ENCODE results near the gene KRT85. TPM values are rescaled to one million over a fixed set of nuclear protein-coding genes. Genes with fewer than 3 reads are reported as not detected.

KRT85 gene
- total and polyA plus RNA-seq, 2 of the 4 experiments (the other 2 are of a cell fraction): not detected

GRCh38 chr12:52338241-52338960 is 28.9 kb downstream of the KRT85 start:
- no peak overlapping the region for H3K9ac ChIP-seq (ENCODE audit: low read depth, low read length)
- no peak overlapping the region for H3K18ac ChIP-seq (ENCODE audit: low read depth, low read length)
- H3K9me3 ChIP-seq (ENCODE audit: control insufficient read depth, insufficient read depth, low read length): peaks cover 8% of the 10 kb centered on the region
- H2AFZ ChIP-seq (replicated peaks; ENCODE audit: low read length, poor library complexity): no peak overlapping the region
- CTCF ChIA-PET: interaction anchor here (1.5 kb wide), 1 partner anchor 116 kb away, joined by 3 read pairs; no protein-coding TSS in a partner anchor
- no peak overlapping the region for H4K91ac ChIP-seq (ENCODE audit: insufficient read depth, low read depth, low read length)
- no TSS peak for BruUV-seq (replicated peaks)
- H2BK120ac ChIP-seq (ENCODE audit: low read depth, low read length): no peak overlapping the region
- H3K27me3 ChIP-seq (ENCODE audit: control insufficient read depth, insufficient read depth, low read length): peaks cover 53% of the 10 kb centered on the region
- no peak overlapping the region for H3K14ac ChIP-seq (replicated peaks; ENCODE audit: low read depth, low read length)
- dilution Hi-C loops (cut with HindIII; ENCODE audit: low sequenced_read_pairs, unreplicated experiment): no loop called here
- intact Hi-C loops (cut with micrococcal nuclease): no loop called here
- H3K4me1 ChIP-seq (ENCODE audit: control insufficient read depth, insufficient read depth, low read length): no peaks in the 10 kb centered on the region
- 45% methylated on average over 4 of the region's 10 CpGs; no CpG with 5 or more reads in 1 of the 2 experiments for WGBS, 2 experiments (ENCODE audit: extremely low coverage in 2 of 2, insufficient read length in 1 of 2)
- H3K4me3 ChIP-seq (ENCODE audit: insufficient read depth, low read depth, low read length): no peak overlapping the region
- H4K20me1 ChIP-seq (ENCODE audit: insufficient read depth, low read length): no peaks in the 10 kb centered on the region
- POLR2A ChIA-PET (ENCODE audit: unreplicated experiment): no interaction called here
- H3K9me1 ChIP-seq (ENCODE audit: insufficient read depth, low read length): no peaks in the 10 kb centered on the region
- in situ Hi-C loops (cut with MboI; ENCODE audit: low sequenced_read_pairs): no loop called here
- no peak overlapping the region for H2AK5ac ChIP-seq (ENCODE audit: low read depth, low read length)
- TF ChIP-seq BHLHE40 (IDR thresholded peaks at IDR 0.05; ENCODE audit: low read depth, low read length): no peak
- TF ChIP-seq CHD1 (IDR thresholded peaks at IDR 0.05; ENCODE audit: low read depth, low read length): no peak
- TF ChIP-seq CTCF (conservative IDR thresholded peaks at IDR 0.05; ENCODE audit: low read depth, low read length): no peak
- no peak for TF ChIP-seq MAZ (IDR thresholded peaks at IDR 0.05; ENCODE audit: borderline replicate concordance, low read depth, low read length)
- DNase-seq (no peak), ATAC-seq (ENCODE audit: low read depth) (no peak)
- no peak overlapping the region for H2BK5ac ChIP-seq (ENCODE audit: low read depth, low read length, poor library complexity, severe bottlenecking)
- H2AK9ac ChIP-seq (replicated peaks; ENCODE audit: low read depth, low read length, poor library complexity): no peak overlapping the region
- no peak overlapping the region for H3K23ac ChIP-seq (ENCODE audit: low read depth, low read length)
- H3K27ac ChIP-seq (ENCODE audit: insufficient read depth, low read length): no peak overlapping the region
- H3K56ac ChIP-seq (ENCODE audit: extremely low read depth, insufficient read depth, low read length): no peak overlapping the region
- H3K79me1 ChIP-seq (ENCODE audit: low read depth in 1 of 2, low read length in 2 of 2): no peaks in the 10 kb centered on the region
- H3K36me3 ChIP-seq (ENCODE audit: control insufficient read depth, insufficient read depth, low read length): no peaks in the 10 kb centered on the region
- no peak overlapping the region for H3K4me2 ChIP-seq (ENCODE audit: low read depth, low read length)
- H4K5ac ChIP-seq (ENCODE audit: low read depth, low read length): no peak overlapping the region
- H4K8ac ChIP-seq (ENCODE audit: low read depth in 2 of 2, low read length in 2 of 2): no peak overlapping the region
- H3K4ac ChIP-seq (ENCODE audit: low read depth, low read length): no peak overlapping the region
- no peak overlapping the region for H2BK20ac ChIP-seq (ENCODE audit: low read depth, low read length)
- no peak overlapping the region for H2BK15ac ChIP-seq (ENCODE audit: low read depth, low read length)
